Spinal cord (tissue), 10 donors: ENCODE data around the gene TAF4. TPM values are rescaled to one million over a fixed set of nuclear protein-coding genes. Genes with fewer than 3 reads are reported as not detected.

Experiments used
- DNase-seq, 6 donors: peaks; one replicate each; pipeline versions ENCODE4 v3.0.0 to v3.0.0-alpha.2; 2013 to 2015; ENCODE audit warnings: low spot score in 6 of 6, low read depth in 4 of 6
- H3K27ac ChIP-seq: one replicate; pipeline ENCODE4 v1.5.1; 2013; ENCODE audit warnings: low read depth, low read length, control low read depth
- H3K27me3 ChIP-seq: one replicate; pipeline ENCODE4 v1.6.1; 2013; ENCODE audit warnings: low read length; ENCODE audit not compliant: control insufficient read depth, insufficient read depth
- H3K36me3 ChIP-seq: one replicate; pipeline ENCODE4 v1.6.1; 2013; ENCODE audit warnings: low read length; ENCODE audit not compliant: control insufficient read depth, insufficient read depth
- H3K4me1 ChIP-seq: one replicate; pipeline ENCODE4 v1.6.1; 2013; ENCODE audit warnings: low read length; ENCODE audit not compliant: control insufficient read depth, insufficient read depth
- H3K4me3 ChIP-seq: one replicate; pipeline ENCODE4 v1.5.1; 2013; ENCODE audit warnings: low read depth, low read length, control low read depth
- H3K9me3 ChIP-seq: one replicate; pipeline ENCODE4 v1.6.1; 2013; ENCODE audit warnings: low read length; ENCODE audit not compliant: control insufficient read depth, insufficient read depth
- WGBS: methylation state at CpG from one replicate; pipeline ENCODE4 v1.1.5; 2013; ENCODE audit warnings: missing lambda C conversion rate; ENCODE audit not compliant: insufficient coverage; 5-methylcytosine and 5-hydroxymethylcytosine counted together
- polyA plus RNA-seq, 2 donors: library from polyadenylated mRNA; unstranded; fragments of 120-200 nt; gene quantifications; one replicate each; pipeline ENCODE4 v1.2.1, GENCODE V29; 2013; ENCODE audit not compliant: insufficient read length in 2 of 2
- total RNA-seq, 2 donors: library from RNA; depleted of rRNA in 1 of 2; stranded (reverse); fragments of 120-200 nt in 1 of 2; fragments of >200 nt in 1 of 2; gene quantifications; one replicate each; pipeline versions ENCODE4 v1.2.3 to v1.2.4, GENCODE V29; 2013 to 2014
- donor health status: healthy.

The TAF4 gene
- total and polyA plus RNA-seq, 4 donors = 7.2 to 20.4 (median 13.0) TPM

DNA sequence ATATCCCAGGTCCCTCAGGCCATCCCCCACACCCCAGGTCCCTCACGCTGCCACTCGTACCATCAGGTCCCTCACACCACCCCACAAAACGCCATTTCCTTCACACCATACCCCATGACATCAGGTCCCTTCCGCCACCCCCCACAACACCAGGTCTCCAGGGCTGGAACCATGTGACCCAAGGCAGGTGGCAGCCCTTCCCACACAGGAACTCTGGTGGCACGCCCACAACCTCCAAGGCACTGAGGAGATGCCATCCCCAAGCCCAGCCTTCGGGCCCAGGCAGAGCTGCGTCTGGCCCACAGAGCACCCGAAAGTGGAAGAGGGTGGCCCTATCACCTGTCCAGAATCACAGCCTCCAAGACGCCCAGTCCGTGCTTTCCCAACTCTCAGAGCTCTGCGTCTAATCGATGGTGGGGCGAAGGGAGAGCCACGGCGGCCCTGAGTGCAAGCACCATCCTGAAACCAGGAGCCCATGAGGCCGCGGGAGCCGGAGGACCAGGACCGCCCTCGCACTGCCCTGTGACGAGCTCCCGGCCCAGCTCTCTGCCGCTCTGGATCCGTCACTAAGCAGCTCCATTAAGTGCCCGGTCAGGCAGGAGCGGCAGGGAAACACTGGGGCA is 12.7 kb downstream of the TAF4 start:
- no peak overlapping the region for H3K27ac ChIP-seq
- H3K27me3 ChIP-seq = no peaks in the 10 kb centered on the region
- no peak overlapping the region for H3K4me3 ChIP-seq
- peaks cover 33% of the 10 kb centered on the region for H3K4me1 ChIP-seq
- DNase-seq = no peak
- peaks cover 63% of the 10 kb centered on the region for H3K36me3 ChIP-seq
- WGBS = 92% methylated on average over 26 of the region's 26 CpGs
- H3K9me3 ChIP-seq = no peaks in the 10 kb centered on the region

DNA sequence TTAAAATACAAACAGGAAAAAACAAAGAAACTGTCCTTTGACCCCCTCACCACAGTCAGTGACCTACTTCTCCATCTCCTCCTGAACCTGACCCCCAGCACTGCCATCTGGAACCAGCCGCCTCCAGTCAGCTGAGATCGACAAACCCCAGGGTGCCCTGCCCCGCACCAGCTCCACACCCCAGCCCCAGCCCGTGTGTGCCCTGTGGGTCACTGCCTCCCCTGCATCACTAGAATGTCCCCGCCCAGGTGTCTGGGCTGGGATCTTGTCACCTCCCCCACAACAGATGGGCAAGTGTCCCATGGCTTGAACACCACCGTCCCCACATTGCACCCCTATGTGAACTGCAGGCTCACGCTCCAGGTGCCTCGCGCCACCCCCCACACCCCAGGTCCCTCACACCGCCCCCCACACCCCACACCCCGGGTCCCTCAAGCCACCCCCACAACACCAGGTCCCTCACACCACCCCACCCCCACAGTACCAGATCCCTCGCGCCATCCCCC is 13.3 kb downstream of the TAF4 start:
- WGBS = 90% methylated on average over 10 of the region's 13 CpGs
- H3K27me3 ChIP-seq = no peaks in the 10 kb centered on the region
- H3K4me1 ChIP-seq = peaks cover 38% of the 10 kb centered on the region
- H3K4me3 ChIP-seq = no peak overlapping the region
- no peaks in the 10 kb centered on the region for H3K9me3 ChIP-seq
- DNase-seq = no peak
- peaks cover 68% of the 10 kb centered on the region for H3K36me3 ChIP-seq
- H3K27ac ChIP-seq = no peak overlapping the region

DNA sequence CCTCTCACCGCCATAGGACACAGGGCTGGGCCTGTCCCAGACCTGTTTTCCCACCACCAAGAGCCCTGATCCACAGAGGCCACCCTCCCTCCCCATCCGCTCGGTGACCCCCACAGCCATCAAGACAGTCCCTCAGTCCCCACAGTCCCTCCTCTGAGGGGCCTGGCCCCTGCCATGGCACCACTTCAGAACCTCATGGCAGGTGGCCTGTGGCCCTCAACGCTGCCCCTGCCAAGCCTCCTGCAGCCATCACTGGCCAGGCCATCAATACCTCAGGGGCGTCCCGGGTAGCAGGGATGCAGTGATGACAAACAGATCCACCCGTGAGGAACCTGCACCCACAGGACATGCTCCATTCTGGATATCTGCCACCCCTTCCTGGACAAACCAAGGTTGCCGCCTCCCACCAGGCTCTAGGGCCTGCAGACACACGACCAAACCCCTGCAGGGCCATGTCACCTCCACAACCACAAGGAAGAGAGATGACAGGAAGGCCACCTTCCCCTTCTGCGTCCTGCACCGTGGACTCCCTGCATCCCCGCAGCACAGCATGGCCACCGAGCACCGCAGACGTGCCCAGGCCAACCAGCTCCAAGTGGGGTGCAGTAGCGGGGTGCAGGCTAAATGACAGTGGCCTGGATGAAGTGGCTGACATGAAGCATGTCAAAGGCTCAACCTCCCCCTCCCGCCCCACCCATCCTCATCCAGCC is 14.0 kb downstream of the TAF4 start:
- WGBS = 83% methylated on average over 11 of the region's 17 CpGs
- no peak for DNase-seq

DNA sequence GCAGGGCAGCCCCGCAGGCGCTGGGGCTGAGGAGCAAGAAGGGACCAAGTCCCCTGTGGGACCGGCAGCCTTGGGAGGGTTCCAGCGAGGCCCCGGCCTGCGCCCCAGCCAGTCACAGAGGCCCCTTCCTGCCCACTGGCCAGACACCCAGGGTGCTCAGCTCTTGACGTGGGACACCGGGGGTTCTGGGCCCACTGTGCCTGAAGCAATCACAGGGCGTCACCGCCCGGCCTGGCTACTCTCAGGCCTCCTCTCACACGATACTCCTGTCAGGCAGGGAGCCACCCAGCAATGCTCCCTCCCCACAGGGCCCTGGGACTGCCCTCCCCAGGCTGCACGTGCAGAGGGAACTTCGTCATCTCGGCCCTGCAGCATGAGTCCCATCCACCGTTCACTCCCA is 14.5 kb downstream of the TAF4 start:
- H3K27me3 ChIP-seq = no peaks in the 10 kb centered on the region
- no peak for DNase-seq
- no peaks in the 10 kb centered on the region for H3K9me3 ChIP-seq
- no peak overlapping the region for H3K4me3 ChIP-seq
- peaks cover 44% of the 10 kb centered on the region for H3K4me1 ChIP-seq
- H3K27ac ChIP-seq = no peak overlapping the region
- 45% methylated on average over 16 of the region's 16 CpGs for WGBS
- H3K36me3 ChIP-seq = peaks cover 65% of the 10 kb centered on the region

More for the DNA sequence above, 14.0 kb downstream of the TAF4 start:
- Histone ChIP-seq H3K27me3 (no peaks in the 10 kb centered on the region), H3K4me1 (peaks cover 40% of the 10 kb centered on the region), H3K4me3 (no peak overlapping the region), H3K36me3 (peaks cover 65% of the 10 kb centered on the region), H3K9me3 (no peaks in the 10 kb centered on the region), H3K27ac (no peak overlapping the region)

DNA sequence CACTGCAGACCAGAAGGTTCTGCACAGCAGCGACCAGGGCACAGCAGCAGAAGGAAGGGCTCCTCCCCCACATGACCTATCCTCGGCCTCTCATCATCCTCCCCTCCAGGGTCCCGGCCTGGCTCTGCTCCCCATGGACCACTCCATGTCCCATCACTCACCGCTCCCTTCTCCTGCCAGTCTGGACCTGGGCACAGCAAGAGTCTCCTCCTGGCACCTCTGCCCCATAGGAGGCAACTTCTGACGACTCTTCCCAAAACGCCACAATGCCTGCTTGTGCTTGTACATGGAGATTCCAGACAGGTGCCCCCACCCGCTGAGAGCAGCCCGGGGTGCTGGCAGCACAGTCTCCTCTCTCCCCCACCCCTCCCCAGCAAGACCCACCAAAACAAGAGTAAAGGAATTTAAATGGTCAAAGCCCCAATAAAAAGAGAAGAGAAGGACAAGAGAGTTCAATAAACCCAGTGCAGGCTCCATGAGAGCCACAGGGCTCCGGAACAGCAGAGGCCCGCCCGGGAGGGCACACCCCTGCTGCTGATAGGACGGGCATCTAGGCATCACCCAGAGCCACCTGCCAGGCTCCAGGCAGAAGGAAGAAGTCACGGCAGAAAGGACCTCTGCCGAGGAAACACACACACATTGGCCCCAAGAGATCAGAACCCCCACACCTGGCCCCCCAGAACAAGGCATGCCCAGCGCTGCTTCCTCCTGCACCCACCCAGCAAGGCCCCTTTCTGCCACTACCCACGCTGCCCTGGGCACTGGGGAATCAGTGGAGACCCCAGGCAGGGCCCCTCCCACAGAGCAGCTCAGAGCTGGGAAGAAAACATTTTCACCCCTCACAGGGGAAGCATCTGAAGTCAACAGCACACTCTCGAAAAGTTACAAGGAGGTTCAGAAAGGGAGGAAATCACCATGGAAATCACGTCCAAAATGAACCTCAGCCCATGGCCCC is 15.2 kb downstream of the TAF4 start:
- no peaks in the 10 kb centered on the region for H3K9me3 ChIP-seq
- peaks cover 60% of the 10 kb centered on the region for H3K36me3 ChIP-seq
- no peak for DNase-seq
- no peak overlapping the region for H3K27ac ChIP-seq
- H3K27me3 ChIP-seq = no peaks in the 10 kb centered on the region
- H3K4me1 ChIP-seq = peaks cover 51% of the 10 kb centered on the region
- 51% methylated on average over 14 of the region's 18 CpGs for WGBS
- H3K4me3 ChIP-seq = no peak overlapping the region

DNA sequence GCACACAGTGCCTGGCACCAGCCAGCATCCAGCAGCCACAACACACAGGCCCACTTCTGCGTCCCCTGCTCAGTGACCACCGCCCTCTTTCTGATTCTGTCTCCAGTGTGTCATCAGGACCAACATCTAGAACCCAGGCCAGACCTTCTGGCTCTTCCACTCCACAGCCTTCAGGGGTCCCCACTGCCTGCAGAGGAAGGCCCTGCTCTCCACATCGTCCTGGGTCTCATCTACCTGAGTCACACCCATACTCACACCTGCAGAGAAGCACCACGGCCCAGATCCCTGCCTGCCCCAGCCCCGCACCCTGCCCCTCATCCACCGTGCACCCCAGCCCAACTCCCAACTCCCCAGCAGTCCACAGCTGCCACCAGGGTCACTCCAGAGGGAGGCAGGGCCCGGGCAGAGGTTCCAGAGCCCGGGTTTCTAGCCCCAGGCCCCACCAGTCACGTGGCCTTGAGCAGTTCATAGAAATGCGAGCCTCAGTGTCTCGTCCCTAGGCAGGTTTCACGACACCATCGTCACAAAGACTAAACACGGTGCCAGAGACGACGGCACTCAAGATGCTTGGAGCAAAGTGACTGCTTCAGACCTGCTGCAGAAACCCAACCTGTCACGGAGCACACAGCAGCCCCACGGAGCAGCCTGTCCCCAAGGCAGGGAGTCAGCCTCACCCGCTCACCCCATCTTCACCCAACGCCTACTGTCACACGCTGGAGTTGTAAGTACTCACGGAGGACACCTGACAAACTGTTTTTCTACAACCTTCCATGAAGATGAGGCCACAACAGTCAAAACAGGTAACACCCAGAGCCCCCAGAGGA is 16.1 kb downstream of the TAF4 start:
- no peak overlapping the region for H3K4me3 ChIP-seq
- H3K9me3 ChIP-seq = no peaks in the 10 kb centered on the region
- no peak for DNase-seq
- H3K27ac ChIP-seq = no peak overlapping the region
- H3K36me3 ChIP-seq = peaks cover 53% of the 10 kb centered on the region
- WGBS = 89% methylated on average over 22 of the region's 22 CpGs
- H3K27me3 ChIP-seq = no peaks in the 10 kb centered on the region
- peaks cover 59% of the 10 kb centered on the region for H3K4me1 ChIP-seq

DNA sequence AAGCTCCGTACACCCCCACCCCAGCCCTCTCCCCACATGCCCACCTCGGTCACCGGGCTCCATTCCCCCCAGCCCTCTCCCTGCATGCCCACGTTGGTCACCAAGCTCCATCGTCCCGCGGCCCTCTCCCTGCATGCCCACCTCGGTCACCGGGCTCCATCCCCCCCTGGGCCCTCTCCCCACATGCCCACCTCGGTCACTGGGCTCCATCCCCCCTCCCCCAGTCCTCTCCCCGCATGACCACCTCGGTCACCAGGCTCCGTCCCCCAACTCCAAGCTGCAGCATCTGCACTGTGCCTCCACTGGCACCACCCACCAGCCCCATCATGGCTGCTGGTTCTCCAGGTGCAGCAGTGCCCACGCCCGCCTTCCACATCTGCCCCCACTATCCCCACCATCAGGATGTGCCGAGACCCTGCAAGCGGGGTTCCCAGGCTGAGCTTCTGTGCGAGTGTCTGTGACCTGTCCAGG is 16.8 kb downstream of the TAF4 start:
- WGBS = 93% methylated on average over 18 of the region's 18 CpGs
- no peaks in the 10 kb centered on the region for H3K27me3 ChIP-seq
- H3K4me3 ChIP-seq = no peak overlapping the region
- H3K36me3 ChIP-seq = peaks cover 46% of the 10 kb centered on the region
- no peaks in the 10 kb centered on the region for H3K9me3 ChIP-seq
- no peak overlapping the region for H3K27ac ChIP-seq
- no peak for DNase-seq
- peaks cover 58% of the 10 kb centered on the region for H3K4me1 ChIP-seq

DNA sequence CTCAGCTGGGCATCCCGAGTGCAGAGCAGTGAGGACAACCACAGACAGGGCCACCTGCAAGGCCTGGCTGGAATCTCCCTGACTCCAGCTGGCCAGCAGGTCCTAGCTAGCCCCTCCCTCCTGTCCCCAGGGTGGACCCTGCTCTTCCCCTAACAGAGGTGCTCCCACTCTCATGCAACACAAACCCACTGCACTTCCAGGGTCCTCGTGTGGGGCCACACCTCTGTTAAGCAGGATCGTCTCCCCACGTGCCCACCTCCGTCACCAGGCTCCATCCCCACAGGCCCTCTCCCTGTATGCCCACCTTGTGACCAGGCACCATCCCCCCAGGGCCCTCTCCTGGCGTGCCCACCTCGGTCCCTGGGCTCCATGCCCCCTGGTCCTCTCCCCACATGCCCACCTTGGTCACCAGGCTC is 17.3 kb downstream of the TAF4 start:
- DNase-seq = no peak
- Histone ChIP-seq H3K4me1 (peaks cover 58% of the 10 kb centered on the region), H3K9me3 (no peaks in the 10 kb centered on the region), H3K27ac (no peak overlapping the region), H3K27me3 (no peaks in the 10 kb centered on the region), H3K4me3 (no peak overlapping the region), H3K36me3 (peaks cover 43% of the 10 kb centered on the region)
- WGBS = 77% methylated on average over 7 of the region's 7 CpGs
